OCI-LY7 (cell line): ENCODE measurements around the gene ARHGAP9. TPM values are rescaled to one million over a fixed set of nuclear protein-coding genes. Genes with fewer than 3 reads are reported as not detected.
A peak's percentile ranks its signal among the peaks of the same experiment; 100 is the strongest.

Experiments
- BruUV-seq: library from RNA; stranded (reverse); fragments of 400-500 nt; replicated peaks from 2 replicates; lab custom pipeline; 2021; lab: Mats Ljungman, UMichigan
- CTCF ChIA-PET: fragments of 300-600 bp; sonication (Branson Sonifier 250); formaldehyde crosslinking; loops from one replicate; lab custom pipeline; 2022; ENCODE audit warnings: antibody characterized with exemption; ENCODE audit not compliant: unreplicated experiment; lab: Charles Lee
- POLR2A ChIA-PET: fragments of 300-600 bp; sonication (Branson Sonifier 250); formaldehyde crosslinking; loops from one replicate; lab custom pipeline; 2022; ENCODE audit warnings: antibody characterized with exemption; lab: Charles Lee
- DNase-seq: peaks from one replicate; pipeline ENCODE4 v3.0.0-alpha.2; 2015; ENCODE audit warnings: low spot score
- H2AFZ ChIP-seq: fragments of 200-600 bp; sonication (generic), shearing (Covaris generic); 2 replicates; pipeline ENCODE4 v1.6.1; 2014; ENCODE audit warnings: mild to moderate bottlenecking, antibody characterized with exemption, low read length, moderate library complexity
- H3K27ac ChIP-seq: fragments of 200-600 bp; sonication (generic); 2 replicates; pipeline ENCODE4 v1.5.1; 2014; ENCODE audit warnings: mixed run types, low read depth, mild to moderate bottlenecking, moderate library complexity, low read length, inconsistent platforms; ENCODE audit not compliant: poor library complexity, severe bottlenecking
- H3K36me3 ChIP-seq: fragments of 200-600 bp; sonication (generic); 2 replicates; pipeline ENCODE4 v1.6.1; 2014; ENCODE audit warnings: mild to moderate bottlenecking, antibody characterized with exemption, low read length, moderate library complexity, mixed read lengths; ENCODE audit not compliant: insufficient read depth
- H3K4me1 ChIP-seq: fragments of 200-600 bp; sonication (generic); 2 replicates; pipeline ENCODE4 v1.5.1; 2014; ENCODE audit warnings: mild to moderate bottlenecking, low read length; ENCODE audit not compliant: insufficient read depth, poor library complexity, severe bottlenecking
- H3K4me2 ChIP-seq: fragments of 200-600 bp; sonication (generic); 2 replicates; pipeline ENCODE4 v1.6.1; 2014; ENCODE audit warnings: mild to moderate bottlenecking, low read length
- H3K4me3 ChIP-seq: fragments of 200-600 bp; sonication (generic); 2 replicates; pipeline ENCODE4 v1.5.1; 2014; ENCODE audit warnings: mild to moderate bottlenecking, low read depth, low read length; ENCODE audit not compliant: poor library complexity, severe bottlenecking
- H3K79me2 ChIP-seq: fragments of 200-600 bp; sonication (generic); 2 replicates; pipeline ENCODE4 v1.6.1; 2016; ENCODE audit warnings: low read depth, mild to moderate bottlenecking, low read length, moderate library complexity, mixed read lengths; ENCODE audit not compliant: insufficient read depth
- H3K9me2 ChIP-seq: fragments of 200-600 bp; sonication (generic); 2 replicates; pipeline ENCODE4 v1.6.1; 2016; ENCODE audit warnings: mild to moderate bottlenecking, low read length, mixed read lengths; ENCODE audit not compliant: insufficient read depth
- H3K9me3 ChIP-seq: fragments of 200-600 bp; sonication (generic); 2 replicates; pipeline ENCODE4 v1.6.1; 2014; ENCODE audit warnings: mild to moderate bottlenecking, mixed run types, low read length, mixed read lengths
- H4K20me1 ChIP-seq: fragments of 200-600 bp; sonication (generic); 2 replicates; pipeline ENCODE4 v1.6.1; 2014; ENCODE audit warnings: mild to moderate bottlenecking, antibody characterized with exemption, low read length, moderate library complexity, mixed read lengths; ENCODE audit not compliant: insufficient read depth
- CTCF ChIP-seq: fragments of 200-600 bp; sonication (generic); conservative IDR thresholded peaks from 2 replicates; pipeline ENCODE4 v1.5.1; 2014; ENCODE audit warnings: mild to moderate bottlenecking, antibody characterized with exemption, low read length, moderate library complexity, mixed read lengths
- EZH2phosphoT487 ChIP-seq: fragments of 200-600 bp; sonication (generic); IDR thresholded peaks from 2 replicates; pipeline ENCODE4 v1.6.1; 2018; ENCODE audit warnings: low read depth, borderline replicate concordance, mild to moderate bottlenecking, mixed run types, antibody characterized with exemption, low read length, moderate library complexity, mixed read lengths
- intact Hi-C: fragments of 100-400 bp; cut with micrococcal nuclease; formaldehyde crosslinking; loops from one replicate; pipeline ENCODE4 v1.10.0; 2022; ENCODE audit not compliant: unreplicated experiment
- total RNA-seq, 2 experiments: library from RNA; depleted of rRNA in 1 of 2; stranded (reverse); fragments of >200 nt in 1 of 2; shearing (Covaris generic) in 1 of 2; gene quantifications; 2 replicates each; pipeline ENCODE4 v1.2.3, GENCODE V29; 2014 to 2022

ARHGAP9 gene
- total RNA-seq, 2 experiments from 2014 or later = 66.2 to 111 TPM

- ChIA-PET CTCF (interaction anchor here (1.0 to 1.2 kb wide), 3 partner anchors 9 to 28 kb away, joined by 3 to 12 read pairs (median 5); partner anchors contain the start of gene INHBE), POLR2A (interaction anchor here (0.8 to 1.9 kb wide), 7 partner anchors 10 to 93 kb away, joined by 3 to 6 read pairs (median 4); no protein-coding TSS in a partner anchor)
- Histone ChIP-seq H3K4me2 (peak overlapping the region; percentile 81), H3K9me3 (no peaks in the 10 kb centered on the region), H3K27ac (peak overlapping the region; percentile 59), H3K4me3 (peak overlapping the region; percentile 70), H2AFZ (no peak overlapping the region; the same call in 1 of the 2 replicates), H3K36me3 (0 out of 2 replicates have a peak, but pooled peaks cover 4% of the 10 kb centered on the region), H4K20me1 (no peaks in the 10 kb centered on the region), H3K9me2 (no peaks in the 10 kb centered on the region), H3K79me2 (peaks cover 14% of the 10 kb centered on the region), H3K4me1 (peaks cover 29% of the 10 kb centered on the region)
- BruUV-seq = no TSS peak
- DNase-seq = peak; percentile 78
- intact Hi-C loops = no loop called here
- no peak for TF ChIP-seq EZH2phosphoT487
- TF ChIP-seq CTCF = no peak
These were observed 49.3 kb downstream of the ARHGAP9 start for GRCh38 chr12:57430112-57430930.

DNA sequence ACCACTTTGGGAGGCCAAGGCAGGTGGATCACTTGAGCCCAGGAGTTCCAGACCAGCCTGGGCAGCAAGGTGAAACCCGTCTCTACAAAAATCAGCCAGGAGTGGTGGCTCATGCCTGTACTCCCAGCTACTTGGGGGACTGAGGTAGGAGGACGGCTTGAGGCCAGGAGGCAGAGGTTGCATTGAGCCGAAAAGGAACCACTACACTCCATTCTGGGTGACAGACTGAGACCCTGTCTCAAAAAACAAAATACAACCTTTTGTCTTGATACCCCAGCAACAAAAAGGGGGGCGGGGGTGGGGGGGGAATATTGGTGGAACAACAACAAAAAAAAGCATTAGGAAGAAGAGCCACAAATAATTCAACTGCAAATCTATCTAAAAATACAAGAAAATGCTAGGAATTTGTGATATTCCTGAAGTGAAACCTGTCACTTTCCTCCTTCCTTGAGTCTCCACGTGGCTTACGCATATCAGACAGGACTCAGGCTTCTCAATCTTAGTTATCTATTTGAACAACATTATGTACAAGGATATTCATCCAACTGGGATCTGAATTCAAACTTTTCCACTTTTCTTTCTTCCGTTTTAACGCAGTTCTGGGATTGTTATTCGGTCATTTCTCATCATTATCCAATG lies 50.1 kb downstream of the ARHGAP9 start:
- TSS peak; percentile 88 for BruUV-seq
- Histone ChIP-seq H3K36me3 (peaks cover 8% of the 10 kb centered on the region; the same call in 1 of the 2 replicates), H3K9me2 (no peaks in the 10 kb centered on the region), H3K79me2 (peaks cover 14% of the 10 kb centered on the region), H3K27ac (peak overlapping the region; percentile 59), H3K4me1 (peaks cover 24% of the 10 kb centered on the region), H4K20me1 (no peaks in the 10 kb centered on the region), H3K4me3 (peak overlapping the region; percentile 70), H2AFZ (no peak overlapping the region; the same call in 1 of the 2 replicates), H3K9me3 (no peaks in the 10 kb centered on the region), H3K4me2 (peak overlapping the region; percentile 81)
- TF ChIP-seq CTCF (no peak), EZH2phosphoT487 (no peak)
- CTCF ChIA-PET = interaction anchor here (1.0 to 1.2 kb wide), 3 partner anchors 8 to 29 kb away, joined by 3 to 12 read pairs (median 5); partner anchors contain the start of gene INHBE
- intact Hi-C loops = no loop called here
- DNase-seq = no peak
- POLR2A ChIA-PET = interaction anchor here (0.6 to 1.9 kb wide), 8 partner anchors 9 to 704 kb away, joined by 3 to 6 read pairs (median 4); no protein-coding TSS in a partner anchor
